SK-N-SH treated with all-trans-retinoic acid at 6 μM for 48 hours (cell line): ENCODE measurements around the gene ZFX.

ENCODE experiments used
- ATAC-seq: fragments of 200-7000 bp; cut with Tn5 transposase; 3 replicates; pipeline ENCODE4 v1.9.1; 2020; ENCODE audit warnings: mild to moderate bottlenecking, moderate library complexity
- ARNTL ChIP-seq: fragments of 450-650 bp; formaldehyde crosslinking; IDR thresholded peaks from 2 replicates; pipeline ENCODE4 v1.5.0; 2020; ENCODE audit warnings: low read depth, mild to moderate bottlenecking, moderate library complexity, borderline replicate concordance
- BACH2 ChIP-seq: fragments of 250-450 bp; sonication (Bioruptor Pico); IDR thresholded peaks from 2 replicates; pipeline ENCODE4 v1.9.0; 2021; ENCODE audit warnings: mild to moderate bottlenecking, borderline replicate concordance
- CSDC2 ChIP-seq: fragments of 250-450 bp; sonication (Bioruptor Pico); IDR thresholded peaks from 2 replicates; pipeline ENCODE4 v1.5.0; 2020; ENCODE audit warnings: mild to moderate bottlenecking, moderate library complexity
- ESRRG ChIP-seq: fragments of 250-450 bp; sonication (Bioruptor Pico); IDR thresholded peaks from 2 replicates; pipeline ENCODE4 v1.6.1; 2021; ENCODE audit warnings: mild to moderate bottlenecking
- GLIS3 ChIP-seq: fragments of 250-450 bp; sonication (Bioruptor Pico); IDR thresholded peaks from 2 replicates; pipeline ENCODE4 v1.5.0; 2020; ENCODE audit warnings: mild to moderate bottlenecking, moderate library complexity
- ISL1 ChIP-seq: fragments of 250-450 bp; sonication (Bioruptor Pico); IDR thresholded peaks from 2 replicates; pipeline ENCODE4 v2.1.2; 2022; ENCODE audit warnings: mild to moderate bottlenecking, moderate library complexity
- POU6F1 ChIP-seq: fragments of 250-450 bp; sonication (Bioruptor Pico); IDR thresholded peaks from 2 replicates; pipeline ENCODE4 v1.8.0; 2021; ENCODE audit warnings: low read depth, mild to moderate bottlenecking, moderate library complexity, borderline replicate concordance
- PPARA ChIP-seq: fragments of 250-450 bp; sonication (Bioruptor Pico); IDR thresholded peaks from 2 replicates; pipeline ENCODE4 v1.5.0; 2020; ENCODE audit warnings: mild to moderate bottlenecking, borderline replicate concordance
- RARB ChIP-seq: fragments of 250-450 bp; sonication (Bioruptor Pico); IDR thresholded peaks from 2 replicates; pipeline ENCODE4 v1.8.0; 2021; ENCODE audit warnings: mild to moderate bottlenecking, moderate library complexity
- SNAI2 ChIP-seq: fragments of 250-450 bp; sonication (Bioruptor Pico); IDR thresholded peaks from 2 replicates; pipeline ENCODE4 v1.5.0; 2020; ENCODE audit warnings: mild to moderate bottlenecking, moderate library complexity
- TOX ChIP-seq: fragments of 250-450 bp; sonication (Bioruptor Pico); IDR thresholded peaks from 2 replicates; pipeline ENCODE4 v1.8.0; 2021; ENCODE audit warnings: mild to moderate bottlenecking, moderate library complexity, borderline replicate concordance
- ZC3H10 ChIP-seq: fragments of 250-450 bp; sonication (Bioruptor Pico); IDR thresholded peaks from 2 replicates; pipeline ENCODE4 v1.5.1; 2021; ENCODE audit warnings: mild to moderate bottlenecking, moderate library complexity
- ZFP3 ChIP-seq: fragments of 250-450 bp; sonication (Bioruptor Pico); IDR thresholded peaks from 2 replicates; pipeline ENCODE4 v1.5.0; 2020; ENCODE audit warnings: mild to moderate bottlenecking, moderate library complexity
- ZFP30 ChIP-seq: fragments of 450-650 bp; formaldehyde crosslinking; IDR thresholded peaks from 2 replicates; pipeline ENCODE4 v1.5.0; 2022; ENCODE audit warnings: mild to moderate bottlenecking, moderate library complexity
- ZNF565 ChIP-seq: fragments of 450-650 bp; formaldehyde crosslinking; conservative IDR thresholded peaks from 2 replicates; pipeline ENCODE4 v1.5.0; 2020; ENCODE audit warnings: low read depth, mild to moderate bottlenecking, moderate library complexity
- ZNF70 ChIP-seq: fragments of 450-650 bp; formaldehyde crosslinking; IDR thresholded peaks from 2 replicates; pipeline ENCODE4 v1.5.0; 2020; ENCODE audit warnings: mild to moderate bottlenecking, moderate library complexity
- ZNF8 ChIP-seq: fragments of 450-650 bp; formaldehyde crosslinking; IDR thresholded peaks from 2 replicates; pipeline ENCODE4 v1.5.0; 2020; ENCODE audit warnings: mild to moderate bottlenecking, moderate library complexity
- TF ChIP-seq, protein P1 (sequence below): fragments of 250-450 bp; sonication (Bioruptor Pico); IDR thresholded peaks from 2 replicates; pipeline ENCODE4 v1.5.1; 2020; ENCODE audit warnings: low read depth, mild to moderate bottlenecking, moderate library complexity
- TF ChIP-seq, protein P2 (sequence below): fragments of 250-450 bp; sonication (Bioruptor Pico); IDR thresholded peaks from 2 replicates; pipeline ENCODE4 v1.5.0; 2020; ENCODE audit warnings: mild to moderate bottlenecking, moderate library complexity
- TF ChIP-seq, protein P3 (sequence below): fragments of 250-450 bp; sonication (Bioruptor Pico); IDR thresholded peaks from 2 replicates; pipeline ENCODE4 v1.8.0; 2020; ENCODE audit warnings: mild to moderate bottlenecking, moderate library complexity, borderline replicate concordance

The ZFX gene

DNA sequence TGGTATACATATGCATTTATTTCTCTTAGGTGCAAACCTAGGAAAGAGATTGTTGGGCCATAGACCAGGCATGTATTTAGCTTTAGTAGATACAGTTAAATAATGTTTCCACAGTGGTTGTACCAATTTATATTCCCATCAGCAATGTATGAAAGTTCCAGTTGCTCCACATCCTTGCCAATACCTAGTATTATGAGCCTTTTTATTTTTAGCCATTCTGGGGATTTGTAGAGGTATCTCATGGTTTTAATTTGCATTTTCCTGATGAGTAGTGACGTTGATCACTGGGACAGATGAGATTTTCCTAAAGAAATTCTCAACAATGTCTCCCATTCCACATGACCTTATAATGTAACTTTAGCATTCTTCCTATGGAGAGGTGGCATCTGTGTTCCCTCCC is 107.5 kb downstream of the ZFX start:
- no peak for ATAC-seq

GRCh38 chrX:24259544-24260240 is 110.2 kb downstream of the ZFX start:
- peak; percentile 94 for ATAC-seq
- TF ChIP-seq ARNTL (CRISPR knock-in tag) = no peak
- no peak for TF ChIP-seq BACH2 (CRISPR knock-in tag)
- TF ChIP-seq, protein P1, sequence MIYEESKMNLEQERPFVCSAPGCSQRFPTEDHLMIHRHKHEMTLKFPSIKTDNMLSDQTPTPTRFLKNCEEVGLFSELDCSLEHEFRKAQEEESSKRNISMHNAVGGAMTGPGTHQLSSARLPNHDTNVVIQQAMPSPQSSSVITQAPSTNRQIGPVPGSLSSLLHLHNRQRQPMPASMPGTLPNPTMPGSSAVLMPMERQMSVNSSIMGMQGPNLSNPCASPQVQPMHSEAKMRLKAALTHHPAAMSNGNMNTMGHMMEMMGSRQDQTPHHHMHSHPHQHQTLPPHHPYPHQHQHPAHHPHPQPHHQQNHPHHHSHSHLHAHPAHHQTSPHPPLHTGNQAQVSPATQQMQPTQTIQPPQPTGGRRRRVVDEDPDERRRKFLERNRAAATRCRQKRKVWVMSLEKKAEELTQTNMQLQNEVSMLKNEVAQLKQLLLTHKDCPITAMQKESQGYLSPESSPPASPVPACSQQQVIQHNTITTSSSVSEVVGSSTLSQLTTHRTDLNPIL (CRISPR knock-in tag) = no peak
- no peak for TF ChIP-seq CSDC2 (CRISPR knock-in tag)
- no peak for TF ChIP-seq ISL1 (CRISPR knock-in tag)
- TF ChIP-seq, all 23 proteins: peak for 0

More for the DNA sequence above, 107.5 kb downstream of the ZFX start:
- TF ChIP-seq, protein P1 (CRISPR knock-in tag) = no peak
- no peak for TF ChIP-seq ESRRG (CRISPR knock-in tag)
- no peak for TF ChIP-seq ZFP3
- TF ChIP-seq ZFP30 (CRISPR knock-in tag) = no peak
- TF ChIP-seq BACH2 (CRISPR knock-in tag) = no peak
- TF ChIP-seq TOX (CRISPR knock-in tag) = no peak
- TF ChIP-seq, protein P2, sequence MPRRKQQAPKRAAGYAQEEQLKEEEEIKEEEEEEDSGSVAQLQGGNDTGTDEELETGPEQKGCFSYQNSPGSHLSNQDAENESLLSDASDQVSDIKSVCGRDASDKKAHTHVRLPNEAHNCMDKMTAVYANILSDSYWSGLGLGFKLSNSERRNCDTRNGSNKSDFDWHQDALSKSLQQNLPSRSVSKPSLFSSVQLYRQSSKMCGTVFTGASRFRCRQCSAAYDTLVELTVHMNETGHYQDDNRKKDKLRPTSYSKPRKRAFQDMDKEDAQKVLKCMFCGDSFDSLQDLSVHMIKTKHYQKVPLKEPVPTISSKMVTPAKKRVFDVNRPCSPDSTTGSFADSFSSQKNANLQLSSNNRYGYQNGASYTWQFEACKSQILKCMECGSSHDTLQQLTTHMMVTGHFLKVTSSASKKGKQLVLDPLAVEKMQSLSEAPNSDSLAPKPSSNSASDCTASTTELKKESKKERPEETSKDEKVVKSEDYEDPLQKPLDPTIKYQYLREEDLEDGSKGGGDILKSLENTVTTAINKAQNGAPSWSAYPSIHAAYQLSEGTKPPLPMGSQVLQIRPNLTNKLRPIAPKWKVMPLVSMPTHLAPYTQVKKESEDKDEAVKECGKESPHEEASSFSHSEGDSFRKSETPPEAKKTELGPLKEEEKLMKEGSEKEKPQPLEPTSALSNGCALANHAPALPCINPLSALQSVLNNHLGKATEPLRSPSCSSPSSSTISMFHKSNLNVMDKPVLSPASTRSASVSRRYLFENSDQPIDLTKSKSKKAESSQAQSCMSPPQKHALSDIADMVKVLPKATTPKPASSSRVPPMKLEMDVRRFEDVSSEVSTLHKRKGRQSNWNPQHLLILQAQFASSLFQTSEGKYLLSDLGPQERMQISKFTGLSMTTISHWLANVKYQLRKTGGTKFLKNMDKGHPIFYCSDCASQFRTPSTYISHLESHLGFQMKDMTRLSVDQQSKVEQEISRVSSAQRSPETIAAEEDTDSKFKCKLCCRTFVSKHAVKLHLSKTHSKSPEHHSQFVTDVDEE (CRISPR knock-in tag) = no peak
- TF ChIP-seq ZNF8 = no peak
- no peak for TF ChIP-seq CSDC2 (CRISPR knock-in tag)
- no peak for TF ChIP-seq ARNTL (CRISPR knock-in tag)
- TF ChIP-seq RARB (CRISPR knock-in tag) = no peak
- TF ChIP-seq PPARA = no peak
- TF ChIP-seq ZNF70 (CRISPR knock-in tag) = no peak

GRCh38 chrX:24260842-24261550 is 111.5 kb downstream of the ZFX start:
- TF ChIP-seq, protein P3, sequence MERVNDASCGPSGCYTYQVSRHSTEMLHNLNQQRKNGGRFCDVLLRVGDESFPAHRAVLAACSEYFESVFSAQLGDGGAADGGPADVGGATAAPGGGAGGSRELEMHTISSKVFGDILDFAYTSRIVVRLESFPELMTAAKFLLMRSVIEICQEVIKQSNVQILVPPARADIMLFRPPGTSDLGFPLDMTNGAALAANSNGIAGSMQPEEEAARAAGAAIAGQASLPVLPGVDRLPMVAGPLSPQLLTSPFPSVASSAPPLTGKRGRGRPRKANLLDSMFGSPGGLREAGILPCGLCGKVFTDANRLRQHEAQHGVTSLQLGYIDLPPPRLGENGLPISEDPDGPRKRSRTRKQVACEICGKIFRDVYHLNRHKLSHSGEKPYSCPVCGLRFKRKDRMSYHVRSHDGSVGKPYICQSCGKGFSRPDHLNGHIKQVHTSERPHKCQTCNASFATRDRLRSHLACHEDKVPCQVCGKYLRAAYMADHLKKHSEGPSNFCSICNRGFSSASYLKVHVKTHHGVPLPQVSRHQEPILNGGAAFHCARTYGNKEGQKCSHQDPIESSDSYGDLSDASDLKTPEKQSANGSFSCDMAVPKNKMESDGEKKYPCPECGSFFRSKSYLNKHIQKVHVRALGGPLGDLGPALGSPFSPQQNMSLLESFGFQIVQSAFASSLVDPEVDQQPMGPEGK (CRISPR knock-in tag) = no peak
- no peak for TF ChIP-seq ZC3H10 (CRISPR knock-in tag)
- TF ChIP-seq GLIS3 (CRISPR knock-in tag) = no peak
- TF ChIP-seq BACH2 (CRISPR knock-in tag) = no peak
- TF ChIP-seq ESRRG (CRISPR knock-in tag) = no peak
- TF ChIP-seq ZNF565 (CRISPR knock-in tag) = no peak
- TF ChIP-seq, protein P1 (CRISPR knock-in tag) = no peak
- no peak for TF ChIP-seq POU6F1
- TF ChIP-seq CSDC2 (CRISPR knock-in tag) = no peak
- TF ChIP-seq SNAI2 (CRISPR knock-in tag) = no peak
- no peak for TF ChIP-seq ISL1 (CRISPR knock-in tag)
- no peak for TF ChIP-seq PPARA
- no peak for TF ChIP-seq TOX (CRISPR knock-in tag)
- no peak for TF ChIP-seq RARB (CRISPR knock-in tag)
- no peak for ATAC-seq
